Body of pancreas (tissue), 4 donors: ENCODE results near the gene PTCD1. TPM values are rescaled to one million over a fixed set of nuclear protein-coding genes. Genes with fewer than 3 reads are reported as not detected.

Experiments used
- ATAC-seq: fragments of 150-250 bp; one replicate; pipeline ENCODE4 v1.9.1; 2016
- DNase-seq, 4 donors: peaks; one replicate each; pipeline ENCODE4 v3.0.0-alpha.2; 2019
- H3K27ac ChIP-seq, 4 donors: fragments of 200-600 bp; sonication (generic); 1 replicate in 3 of 4; 2 replicates in 1 of 4; pipeline versions ENCODE4 v1.5.1 to v1.6.1; 2016 to 2019; ENCODE audit warnings: mild to moderate bottlenecking in 1 of 4, mixed read lengths in 1 of 4, moderate library complexity in 1 of 4
- H3K27me3 ChIP-seq, 2 donors: fragments of 200-600 bp; sonication (generic); one replicate each; pipeline ENCODE4 v1.6.0; 2016; ENCODE audit warnings: mild to moderate bottlenecking in 1 of 2
- H3K36me3 ChIP-seq, 2 donors: fragments of 200-600 bp; sonication (generic); replicated peaks in 1 of 2; 2 replicates each; pipeline ENCODE4 v1.5.1; 2016; ENCODE audit warnings: low read depth in 2 of 2; ENCODE audit not compliant: insufficient read depth in 1 of 2
- H3K4me1 ChIP-seq: fragments of 200-600 bp; sonication (generic); one replicate; pipeline ENCODE4 v1.6.0; 2016
- H3K4me3 ChIP-seq, 2 donors: fragments of 200-600 bp; sonication (generic); 1 replicate in 1 of 2; 2 replicates in 1 of 2; pipeline ENCODE4 v1.5.1; 2016 to 2019
- H3K9me3 ChIP-seq, 3 donors: fragments of 200-600 bp; sonication (generic); 1 replicate in 2 of 3; 2 replicates in 1 of 3; pipeline ENCODE4 v1.5.1; 2016
- CTCF ChIP-seq, 7 experiments: fragments of 450-650 bp in 4 of 7; fragments of 200-600 bp in 3 of 7; sonication (generic) in 3 of 7; IDR thresholded peaks; one replicate each; pipeline ENCODE4 v1.5.1; 2016 to 2019; ENCODE audit warnings: antibody characterized with exemption in 7 of 7
- POLR2A ChIP-seq, 3 donors: fragments of 450-650 bp; IDR thresholded peaks; one replicate each; pipeline ENCODE4 v1.6.1; 2016; ENCODE audit warnings: antibody characterized with exemption in 3 of 3, mild to moderate bottlenecking in 2 of 3
- WGBS, 2 donors: methylation state at CpG; one replicate each; pipeline ENCODE4 v1.1.5; 2017; 5-methylcytosine and 5-hydroxymethylcytosine counted together
- intact Hi-C: fragments of 100-400 bp; cut with DNase I; formaldehyde crosslinking; loops from one replicate; pipeline ENCODE4 v1.15.1; 2023
- total RNA-seq, 2 donors: library from RNA; depleted of rRNA; stranded (reverse); fragments of >200 nt; gene quantifications; one replicate each; pipeline ENCODE4 v1.1.0, GENCODE V29; 2016

The PTCD1 gene
- total RNA-seq, 2 donors from 2014 or later = 1.6 to 3.4 TPM

GRCh38 chr7:99393355-99394187, 45.0 kb downstream of the PTCD1 start:
- TF ChIP-seq POLR2A (IDR thresholded peaks at IDR 0.05) (peak in 1 of 3 donors; percentile 2), CTCF (IDR thresholded peaks at IDR 0.05) (no peak)

GRCh38 chr7:99392659-99393354, 45.8 kb downstream of the PTCD1 start:
- peak; percentile 92 for ATAC-seq
- H3K27ac ChIP-seq = peak overlapping the region; percentile 41 to 84 (median 80)
- TF ChIP-seq POLR2A (IDR thresholded peaks at IDR 0.05) (peak in 2 of 3 donors; percentile 59 to 63), CTCF (IDR thresholded peaks at IDR 0.05) (peak in 3 of 7 experiments; percentile 1 to 6 (median 5))
- H3K36me3 ChIP-seq = peaks cover 0 to 13% of the 10 kb centered on the region in 2 donors
- peak; percentile 87 to 92 (median 89) for DNase-seq
- no peaks in the 10 kb centered on the region for H3K27me3 ChIP-seq
- peaks cover 17% of the 10 kb centered on the region for H3K4me1 ChIP-seq
- H3K4me3 ChIP-seq = peak overlapping the region; percentile 30 to 31
- intact Hi-C loops = no loop called here
- no peaks in the 10 kb centered on the region for H3K9me3 ChIP-seq
- 3 to 8% methylated on average over 17 to 68 of the region's 68 CpGs for WGBS, 2 donors

More at GRCh38 chr7:99393355-99394187, 45.0 kb downstream of the PTCD1 start:
- H3K4me1 ChIP-seq = peaks cover 17% of the 10 kb centered on the region
- ATAC-seq (peak; percentile 59), DNase-seq (peak in 1 of 4 donors; percentile 55)
- peak overlapping the region; percentile 30 to 31 for H3K4me3 ChIP-seq
- 27 to 37% methylated on average over 13 to 30 of the region's 30 CpGs for WGBS, 2 donors
- H3K36me3 ChIP-seq = peaks cover 0 to 11% of the 10 kb centered on the region in 2 donors
- peak overlapping the region; percentile 41 to 84 (median 80) for H3K27ac ChIP-seq
- no peaks in the 10 kb centered on the region for H3K9me3 ChIP-seq
- intact Hi-C loops = no loop called here
- no peaks in the 10 kb centered on the region for H3K27me3 ChIP-seq

GRCh38 chr7:99392046-99392445, 46.6 kb downstream of the PTCD1 start:
- ATAC-seq (no peak), DNase-seq (no peak)
- WGBS, 2 donors = 61 to 64% methylated on average over 5 to 8 of the region's 8 CpGs
- H3K4me3 ChIP-seq = no peak overlapping the region
- H3K36me3 ChIP-seq = peaks cover 0 to 6% of the 10 kb centered on the region in 2 donors
- H3K27ac ChIP-seq = peak overlapping the region in 2 of 4 donors; percentile 83 to 84
- H3K4me1 ChIP-seq = peaks cover 17% of the 10 kb centered on the region
- TF ChIP-seq CTCF (IDR thresholded peaks at IDR 0.05) = no peak
- TF ChIP-seq POLR2A (IDR thresholded peaks at IDR 0.05) = no peak
- no peaks in the 10 kb centered on the region for H3K27me3 ChIP-seq
- H3K9me3 ChIP-seq = no peaks in the 10 kb centered on the region
- intact Hi-C loops = no loop called here

- TF ChIP-seq POLR2A (IDR thresholded peaks at IDR 0.05) (no peak), CTCF (IDR thresholded peaks at IDR 0.05) (no peak)
- H3K27ac ChIP-seq = no peak overlapping the region
- no peak for DNase-seq
Observed at GRCh38 chr7:99390941-99391602, 47.5 kb downstream of the PTCD1 start.

More at GRCh38 chr7:99390941-99391602, 47.5 kb downstream of the PTCD1 start:
- no peaks in the 10 kb centered on the region for H3K9me3 ChIP-seq
- ATAC-seq = no peak
- peaks cover 0 to 4% of the 10 kb centered on the region in 2 donors for H3K36me3 ChIP-seq
- 93 to 95% methylated on average over 22 to 23 of the region's 23 CpGs for WGBS, 2 donors
- no peaks in the 10 kb centered on the region for H3K27me3 ChIP-seq
- intact Hi-C loops = no loop called here
- H3K4me3 ChIP-seq = no peak overlapping the region
- H3K4me1 ChIP-seq = peaks cover 17% of the 10 kb centered on the region
